Uterus (tissue), 4 donors: ENCODE results near the gene GJC2. TPM values are rescaled to one million over a fixed set of nuclear protein-coding genes. Genes with fewer than 3 reads are reported as not detected.

Source experiments
- DNase-seq, 2 donors: peaks; one replicate each; pipeline ENCODE4 v3.0.0-alpha.2; 2019 to 2020
- H3K27ac ChIP-seq, 2 donors: fragments of 200-600 bp; sonication (generic); 1 replicate in 1 of 2; 2 replicates in 1 of 2; pipeline ENCODE4 v1.5.1; 2016 to 2018
- H3K27me3 ChIP-seq, 2 donors: fragments of 200-600 bp; sonication (generic); one replicate each; pipeline ENCODE4 v1.5.1; 2018 to 2019; ENCODE audit warnings: control low read depth in 1 of 2
- H3K36me3 ChIP-seq, 2 donors: fragments of 200-600 bp; sonication (generic); one replicate each; pipeline ENCODE4 v1.5.1; 2019; ENCODE audit warnings: control low read depth in 1 of 2
- H3K4me1 ChIP-seq, 2 donors: fragments of 200-600 bp; sonication (generic); one replicate each; pipeline ENCODE4 v1.5.1; 2018 to 2019; ENCODE audit warnings: control low read depth in 1 of 2
- H3K4me3 ChIP-seq, 2 donors: fragments of 200-600 bp; sonication (generic); 1 replicate in 1 of 2; 2 replicates in 1 of 2; pipeline ENCODE4 v1.5.1; 2018 to 2019; ENCODE audit warnings: mild to moderate bottlenecking in 1 of 2
- H3K9me3 ChIP-seq, 2 donors: fragments of 200-600 bp; sonication (generic); one replicate each; pipeline ENCODE4 v1.5.1; 2019; ENCODE audit warnings: control low read depth in 1 of 2
- POLR2A ChIP-seq, 2 donors: fragments of 450-650 bp; IDR thresholded peaks; one replicate each; pipeline ENCODE4 v1.6.1; 2016; ENCODE audit warnings: antibody characterized with exemption in 2 of 2, mild to moderate bottlenecking in 1 of 2, moderate library complexity in 1 of 2
- intact Hi-C: fragments of 100-400 bp; cut with DNase I; formaldehyde crosslinking; loops from one replicate; pipeline ENCODE4 v1.15.1; 2023; ENCODE audit warnings: low total_unique reads
- total RNA-seq, 4 donors: library from RNA; depleted of rRNA in 3 of 4; stranded (reverse); fragments of >200 nt in 3 of 4; gene quantifications; one replicate each; pipeline versions ENCODE4 v1.1.0 to v1.2.4, GENCODE V29; 2014 to 2023
- TF ChIP-seq, protein P1 (sequence below), 4 experiments: fragments of 200-600 bp in 2 of 4; fragments of 450-650 bp in 2 of 4; sonication (generic) in 2 of 4; IDR thresholded peaks; one replicate each; pipeline ENCODE4 v1.5.1; 2016 to 2019; ENCODE audit warnings: antibody characterized with exemption in 4 of 4, mild to moderate bottlenecking in 2 of 4, moderate library complexity in 1 of 4
- donor health status: DM: yes; HTN: yes; CAD: no.

The GJC2 gene
- total RNA-seq, 4 donors from 2014 or later, result 2.6 to 25.8 (median 10.7) TPM

DNA sequence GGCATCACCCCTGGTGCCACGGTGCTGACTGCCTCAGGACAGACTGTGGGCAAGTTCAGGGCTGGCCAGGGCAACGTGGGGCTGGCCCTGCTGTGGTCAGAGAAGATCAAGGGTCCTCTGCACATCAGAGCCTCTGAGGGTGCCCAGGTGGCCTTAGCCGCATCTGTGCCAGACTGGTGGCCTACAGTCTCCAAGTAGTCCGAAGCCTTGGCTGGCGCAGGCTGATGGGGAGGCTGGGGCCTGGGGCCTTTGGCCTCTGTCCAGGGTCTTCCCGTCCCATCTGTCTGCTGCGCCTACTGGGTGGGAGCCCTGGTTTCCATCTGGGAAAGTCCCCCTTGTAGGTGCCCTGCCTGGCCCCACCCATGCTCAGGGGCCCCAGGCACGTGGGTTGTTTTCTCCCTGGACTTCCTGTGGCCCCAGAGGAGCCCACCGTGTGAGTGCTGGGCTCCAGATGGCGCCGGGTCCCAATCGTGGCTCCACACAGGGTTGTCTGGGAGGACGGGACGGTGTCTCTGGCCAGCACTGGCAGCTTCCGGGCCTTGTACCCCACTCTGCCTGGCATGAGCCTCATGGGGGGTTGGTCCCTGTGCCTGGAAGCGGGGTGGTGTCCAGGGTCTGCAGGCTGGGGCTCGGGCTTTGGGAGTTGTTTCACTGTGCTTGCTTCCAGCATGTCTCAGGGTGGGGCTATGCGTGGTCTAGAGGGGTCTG is 25.7 kb downstream of the GJC2 start:
- Histone ChIP-seq H3K27ac (no peak overlapping the region), H3K4me3 (no peak overlapping the region), H3K36me3 (no peaks in the 10 kb centered on the region), H3K4me1 (no peaks in the 10 kb centered on the region), H3K9me3 (no peaks in the 10 kb centered on the region), H3K27me3 (no peaks in the 10 kb centered on the region)
- TF ChIP-seq, protein P1, sequence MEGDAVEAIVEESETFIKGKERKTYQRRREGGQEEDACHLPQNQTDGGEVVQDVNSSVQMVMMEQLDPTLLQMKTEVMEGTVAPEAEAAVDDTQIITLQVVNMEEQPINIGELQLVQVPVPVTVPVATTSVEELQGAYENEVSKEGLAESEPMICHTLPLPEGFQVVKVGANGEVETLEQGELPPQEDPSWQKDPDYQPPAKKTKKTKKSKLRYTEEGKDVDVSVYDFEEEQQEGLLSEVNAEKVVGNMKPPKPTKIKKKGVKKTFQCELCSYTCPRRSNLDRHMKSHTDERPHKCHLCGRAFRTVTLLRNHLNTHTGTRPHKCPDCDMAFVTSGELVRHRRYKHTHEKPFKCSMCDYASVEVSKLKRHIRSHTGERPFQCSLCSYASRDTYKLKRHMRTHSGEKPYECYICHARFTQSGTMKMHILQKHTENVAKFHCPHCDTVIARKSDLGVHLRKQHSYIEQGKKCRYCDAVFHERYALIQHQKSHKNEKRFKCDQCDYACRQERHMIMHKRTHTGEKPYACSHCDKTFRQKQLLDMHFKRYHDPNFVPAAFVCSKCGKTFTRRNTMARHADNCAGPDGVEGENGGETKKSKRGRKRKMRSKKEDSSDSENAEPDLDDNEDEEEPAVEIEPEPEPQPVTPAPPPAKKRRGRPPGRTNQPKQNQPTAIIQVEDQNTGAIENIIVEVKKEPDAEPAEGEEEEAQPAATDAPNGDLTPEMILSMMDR (IDR thresholded peaks at IDR 0.05), result no peak
- intact Hi-C loops, result no loop called here
- peak in 1 of 2 donors; percentile 15 for DNase-seq

DNA sequence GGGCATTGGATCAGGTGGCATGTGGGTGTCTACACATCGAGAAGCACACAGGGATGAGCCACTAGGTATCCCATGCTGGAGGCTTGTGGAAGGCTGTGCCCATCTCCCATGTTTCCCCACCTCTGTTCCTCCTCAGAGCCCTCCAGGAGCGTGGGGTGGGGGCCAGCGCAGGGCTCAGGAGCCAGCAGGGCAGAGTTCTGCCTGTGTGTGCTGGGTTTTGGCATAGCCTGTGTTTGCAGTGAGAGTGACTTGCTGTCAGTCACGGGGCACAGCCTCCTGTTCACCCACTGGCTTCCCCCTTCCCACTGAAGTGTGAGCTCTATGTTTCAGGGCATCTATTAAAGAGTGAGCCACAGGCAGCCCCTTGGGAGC is 26.3 kb downstream of the GJC2 start:
- H3K4me1 ChIP-seq, result no peaks in the 10 kb centered on the region
- H3K4me3 ChIP-seq, result no peak overlapping the region
- no peaks in the 10 kb centered on the region for H3K27me3 ChIP-seq
- DNase-seq, result no peak
- TF ChIP-seq, protein P1 (IDR thresholded peaks at IDR 0.05), result no peak
- TF ChIP-seq POLR2A (IDR thresholded peaks at IDR 0.05), result no peak
- intact Hi-C loops, result no loop called here
- no peak overlapping the region for H3K27ac ChIP-seq
- no peaks in the 10 kb centered on the region for H3K9me3 ChIP-seq
- H3K36me3 ChIP-seq, result no peaks in the 10 kb centered on the region

DNA sequence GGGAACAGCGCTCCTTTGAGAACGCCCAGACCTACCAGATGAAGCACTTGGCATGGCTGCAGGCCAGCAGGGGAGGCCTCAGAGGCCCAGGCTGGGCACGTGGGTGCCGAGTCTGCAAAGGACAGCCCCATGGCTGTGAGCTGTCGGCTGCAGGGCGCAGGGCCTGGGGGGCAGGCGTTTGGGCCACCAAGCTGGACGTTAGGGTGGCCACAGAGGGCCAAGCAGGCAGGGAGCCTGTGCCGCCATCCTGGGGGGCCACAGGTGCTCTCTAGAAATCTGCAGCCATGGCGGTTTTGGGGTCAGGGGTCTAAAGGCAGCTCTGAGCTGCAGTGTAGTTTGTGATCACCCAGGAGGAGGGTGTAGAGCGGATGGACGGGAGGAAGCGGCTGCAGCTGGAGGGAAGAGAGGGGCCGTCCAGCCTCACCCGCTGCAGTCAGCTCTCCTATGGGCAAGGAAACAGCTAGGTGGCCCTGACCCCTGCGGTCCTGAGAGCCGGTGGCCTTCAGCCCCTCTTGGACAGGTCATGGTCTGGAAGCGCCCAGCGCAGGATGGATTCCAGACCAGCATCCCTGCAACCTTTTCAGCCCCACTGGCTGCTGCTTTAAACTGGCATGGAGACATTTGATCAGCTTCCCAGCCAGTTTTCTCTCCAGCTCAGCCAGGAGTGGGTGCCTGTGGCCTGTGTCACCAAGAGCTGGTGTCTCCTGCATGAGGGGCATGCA is 26.9 kb downstream of the GJC2 start:
- Histone ChIP-seq H3K4me1 (no peaks in the 10 kb centered on the region), H3K27ac (no peak overlapping the region), H3K27me3 (no peaks in the 10 kb centered on the region), H3K36me3 (no peaks in the 10 kb centered on the region), H3K9me3 (no peaks in the 10 kb centered on the region), H3K4me3 (no peak overlapping the region)
- TF ChIP-seq POLR2A (IDR thresholded peaks at IDR 0.05), result no peak
- TF ChIP-seq, protein P1 (IDR thresholded peaks at IDR 0.05), result no peak
- intact Hi-C loops, result no loop called here
- DNase-seq, result no peak

DNA sequence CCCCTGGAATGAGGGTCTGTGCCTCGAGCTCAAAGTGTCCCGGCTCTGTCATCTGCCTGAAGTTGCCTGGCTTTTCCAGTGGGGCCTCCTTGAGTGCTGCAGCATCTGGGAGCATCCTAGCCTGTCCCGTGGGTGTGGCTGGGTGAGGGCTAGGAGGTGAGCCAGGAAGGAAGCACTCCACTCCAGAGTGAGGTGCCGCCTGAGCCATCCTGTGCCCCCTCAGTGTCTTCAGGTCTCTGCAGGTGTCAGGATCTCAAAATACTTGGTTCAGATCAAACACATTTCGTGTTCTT is 27.4 kb downstream of the GJC2 start:
- no peaks in the 10 kb centered on the region for H3K36me3 ChIP-seq
- peak in 1 of 2 donors; percentile 12 for DNase-seq
- H3K4me3 ChIP-seq, result no peak overlapping the region
- TF ChIP-seq POLR2A (IDR thresholded peaks at IDR 0.05), result no peak
- TF ChIP-seq, protein P1 (IDR thresholded peaks at IDR 0.05), result no peak
- intact Hi-C loops, result no loop called here
- H3K27me3 ChIP-seq, result no peaks in the 10 kb centered on the region
- no peak overlapping the region for H3K27ac ChIP-seq
- H3K4me1 ChIP-seq, result no peaks in the 10 kb centered on the region
- no peaks in the 10 kb centered on the region for H3K9me3 ChIP-seq
